GM10266 (cell line): ENCODE measurements around the gene SHISA3.

Source experiments
- DNase-seq: peaks from one replicate; pipeline ENCODE4 v3.0.0; 2012; ENCODE audit errors: extremely low spot score
- CTCF ChIP-seq: IDR thresholded peaks from 2 replicates; pipeline ENCODE4 v1.5.1; 2012; ENCODE audit warnings: mild to moderate bottlenecking, low read depth; ENCODE audit not compliant: control insufficient read depth, insufficient read depth; ENCODE audit errors: missing control alignments

The SHISA3 gene

GRCh38 chr4:42416017-42416416, 18.7 kb downstream of the SHISA3 start:
- no peak for DNase-seq
- no peak for TF ChIP-seq CTCF

- DNase-seq = no peak
- no peak for TF ChIP-seq CTCF
These were observed 20.3 kb downstream of the SHISA3 start for GRCh38 chr4:42417550-42417949.

- TF ChIP-seq CTCF = no peak
- DNase-seq = no peak
These were observed 22.9 kb downstream of the SHISA3 start for GRCh38 chr4:42420140-42420539.

GRCh38 chr4:42425146-42426065, 28.1 kb downstream of the SHISA3 start:
- DNase-seq = no peak
- no peak for TF ChIP-seq CTCF

GRCh38 chr4:42428036-42428435, 30.7 kb downstream of the SHISA3 start:
- TF ChIP-seq CTCF = no peak
- DNase-seq = no peak

- no peak for DNase-seq
- no peak for TF ChIP-seq CTCF
These were observed 39.8 kb downstream of the SHISA3 start for GRCh38 chr4:42436928-42437565.

- DNase-seq = no peak
- TF ChIP-seq CTCF = no peak
These were observed 42.8 kb downstream of the SHISA3 start for GRCh38 chr4:42440083-42440482.
